GM21723 (cell line): ENCODE results near the gene MYOG.

ENCODE experiments used
- ATAC-seq: cut with Tn5 transposase; IDR thresholded peaks from one replicate; pipeline ENCODE4 v1.9.1; 2021; ENCODE audit warnings: mild to moderate bottlenecking, moderate library complexity; ENCODE audit not compliant: unreplicated experiment

The MYOG gene

GRCh38 chr1:203091199-203091477 lies 5.3 kb upstream of the MYOG start:
- no peak for ATAC-seq

GRCh38 chr1:203090421-203091198 lies 4.8 kb upstream of the MYOG start:
- ATAC-seq = no peak

- no peak for ATAC-seq
Measured at GRCh38 chr1:203089651-203090045, 3.8 kb upstream of the MYOG start.

GRCh38 chr1:203089001-203089650 lies 3.3 kb upstream of the MYOG start:
- ATAC-seq = no peak

- ATAC-seq = no peak
Measured at GRCh38 chr1:203088441-203088840, 2.6 kb upstream of the MYOG start.

- no peak for ATAC-seq
Measured at GRCh38 chr1:203086992-203087763, 1.4 kb upstream of the MYOG start.

GRCh38 chr1:203084588-203085527 lies 954 bp downstream of the MYOG start:
- ATAC-seq = no peak

GRCh38 chr1:203083463-203083921 lies 2.3 kb downstream of the MYOG start:
- no peak for ATAC-seq

GRCh38 chr1:203082571-203083462 lies 3.0 kb downstream of the MYOG start:
- ATAC-seq = no peak

- ATAC-seq = no peak
Measured at GRCh38 chr1:203082231-203082505, 3.6 kb downstream of the MYOG start.

GRCh38 chr1:203081465-203082230 lies 4.2 kb downstream of the MYOG start:
- no peak for ATAC-seq

- no peak for ATAC-seq
Measured at GRCh38 chr1:203080456-203080855, 5.4 kb downstream of the MYOG start.

GRCh38 chr1:203078478-203078877 lies 7.3 kb downstream of the MYOG start:
- ATAC-seq = no peak

GRCh38 chr1:203077956-203078355 lies 7.9 kb downstream of the MYOG start:
- no peak for ATAC-seq

GRCh38 chr1:203077367-203077766 lies 8.4 kb downstream of the MYOG start:
- ATAC-seq = no peak

- no peak for ATAC-seq
Measured at GRCh38 chr1:203076031-203076511, 9.7 kb downstream of the MYOG start.

GRCh38 chr1:203075236-203076030 lies 10.4 kb downstream of the MYOG start:
- no peak for ATAC-seq

- ATAC-seq = no peak
Measured at GRCh38 chr1:203074610-203075009, 11.2 kb downstream of the MYOG start.
